Measurements from ENCODE around the gene BTBD9. TPM values are rescaled to one million over a fixed set of nuclear protein-coding genes. Genes with fewer than 3 reads are reported as not detected.

The BTBD9 gene
- total RNA-seq, 1 experiment from 2014 or later, result 8.9 TPM

DNA sequence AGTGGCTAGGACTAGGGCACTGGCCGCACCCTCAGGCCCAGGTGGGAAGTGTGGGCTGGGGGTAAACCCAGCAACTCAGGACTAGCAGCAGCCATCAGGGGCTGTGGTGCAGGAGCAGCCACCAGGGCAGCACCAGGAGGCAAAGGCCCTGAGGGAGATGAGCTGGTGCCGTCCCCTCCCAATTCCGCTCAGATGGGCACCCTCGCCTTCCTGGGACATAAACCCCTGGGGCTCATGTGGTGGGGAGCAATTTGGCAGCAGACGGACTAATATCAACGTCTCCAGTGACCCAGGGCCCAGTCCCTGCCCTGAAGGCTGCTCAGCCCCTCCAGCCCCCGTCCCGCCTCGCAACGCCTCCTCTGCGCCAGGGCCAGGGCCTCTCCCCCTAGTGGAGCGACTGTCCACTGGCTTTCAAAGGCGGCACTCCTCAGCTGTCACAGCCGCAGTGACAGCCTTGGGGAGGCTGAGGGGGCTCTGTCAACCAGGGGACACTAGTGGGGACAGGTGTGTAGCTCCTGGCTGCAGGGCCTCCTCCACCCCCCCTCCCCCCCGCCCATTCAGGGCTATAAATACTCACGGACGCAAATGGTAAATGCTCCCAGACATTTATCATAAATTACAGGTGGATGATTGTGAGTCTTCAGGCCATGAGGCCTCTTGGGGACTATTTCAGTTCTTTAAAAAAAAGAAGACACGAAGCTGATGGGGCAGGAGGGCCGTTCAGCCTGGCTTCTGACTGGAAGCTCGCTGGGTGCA, 470.3 kb downstream of the BTBD9 start:
- H2AFZ ChIP-seq (ENCODE audit: low read length), result no peak overlapping the region
- no peak overlapping the region for H3K4me2 ChIP-seq (ENCODE audit: insufficient read depth, insufficient read length, low read length)
- Mint-ChIP-seq H3K27me3 (ENCODE audit: low read depth) (no peaks in the 10 kb centered on the region; the same call in 1 of the 2 replicates), H3K9me3 (no peaks in the 10 kb centered on the region), H3K4me3 (no peak overlapping the region; a peak in 1 of 5 replicates), H3K27ac (peak overlapping the region in 2 of 3 experiments; percentile 62 to 73; a peak in 2 of 7 replicates), H3K36me3 (ENCODE audit: insufficient read depth in 1 of 3, low read depth in 3 of 3) (no peaks in the 10 kb centered on the region; a peak in 1 of 7 replicates), H3K4me1 (peaks cover 28 to 54% of the 10 kb centered on the region in 2 experiments)
- TF ChIP-seq CTCF (conservative IDR thresholded peaks at IDR 0.05), result peak; percentile 56
- no peak overlapping the region for H4K5ac ChIP-seq (ENCODE audit: insufficient read length, low read depth, low read length)
- H2BK15ac ChIP-seq (ENCODE audit: low read depth, low read length), result no peak overlapping the region
- no peaks in the 10 kb centered on the region for H4K20me1 ChIP-seq (ENCODE audit: control insufficient read depth, insufficient read depth, insufficient read length)
- H3K23ac ChIP-seq (ENCODE audit: insufficient read length, low read depth, low read length), result no peak overlapping the region
- H3K14ac ChIP-seq (ENCODE audit: insufficient read depth, low read length), result no peak overlapping the region
- H3K4ac ChIP-seq (ENCODE audit: low read depth, low read length), result no peak overlapping the region
- no peak overlapping the region for H2BK20ac ChIP-seq (ENCODE audit: low read depth, low read length, poor library complexity, severe bottlenecking)
- H2BK120ac ChIP-seq (ENCODE audit: low read depth, low read length, poor library complexity, severe bottlenecking), result no peak overlapping the region
- no peak overlapping the region for H4K91ac ChIP-seq (ENCODE audit: insufficient read length, low read depth, low read length)
- H3K79me1 ChIP-seq (ENCODE audit: insufficient read depth, low read depth, low read length, poor library complexity, severe bottlenecking), result no peaks in the 10 kb centered on the region
- no peak overlapping the region for H3K9ac ChIP-seq (ENCODE audit: extremely low read depth, insufficient read length, low read length)
- no peak overlapping the region for H2BK5ac ChIP-seq (ENCODE audit: insufficient read length, low read length)
- no peak overlapping the region for H3K18ac ChIP-seq (ENCODE audit: insufficient read length, low read depth, low read length)
- no peaks in the 10 kb centered on the region for H3K23me2 ChIP-seq (ENCODE audit: insufficient read length, low read depth, low read length, poor library complexity, severe bottlenecking)
- peak; percentile 62 for DNase-seq
- no peaks in the 10 kb centered on the region; the same call in 1 of the 2 replicates for H3K4me1 ChIP-seq (ENCODE audit: insufficient read depth, low read length)
- H2AK5ac ChIP-seq (ENCODE audit: insufficient read length, low read length), result no peak overlapping the region
- no peaks in the 10 kb centered on the region for H3K79me2 ChIP-seq (ENCODE audit: insufficient read depth, low read length)
- no peak overlapping the region for H3K27ac ChIP-seq (ENCODE audit: insufficient read length, low read depth, low read length)
- H3K56ac ChIP-seq (ENCODE audit: insufficient read length, low read depth, low read length), result no peak overlapping the region
- H3T11ph ChIP-seq (ENCODE audit: low read length), result no peak overlapping the region
- H4K8ac ChIP-seq (replicated peaks; ENCODE audit: insufficient read length, low read depth, low read length), result no peak overlapping the region
- H3K27me3 ChIP-seq (ENCODE audit: insufficient read depth, low read length), result no peaks in the 10 kb centered on the region
- H3K9me3 ChIP-seq (ENCODE audit: control insufficient read depth, low read depth, low read length), result no peaks in the 10 kb centered on the region
- no peak overlapping the region for H2BK12ac ChIP-seq (ENCODE audit: insufficient read length, low read depth, low read length)
- no CpG with 5 or more reads among the region's 20 CpGs for WGBS (ENCODE audit: extremely low coverage, insufficient read length, low lambda C conversion rate)

All from H9 (cell line).